WI38 (cell line): ENCODE results near the gene ADGRE3.

Source experiments
- H3K4me3 ChIP-seq: 2 replicates; pipeline ENCODE4 v1.5.1; 2011; ENCODE audit warnings: low read depth, mild to moderate bottlenecking, control low read depth, low read length
- CTCF ChIP-seq: IDR thresholded peaks from 2 replicates; pipeline ENCODE4 v1.5.1; 2012; ENCODE audit warnings: low read depth, mild to moderate bottlenecking, control low read depth, low read length

Gene ADGRE3

GRCh38 chr19:14576363-14576762, 98.3 kb downstream of the ADGRE3 start:
- H3K4me3 ChIP-seq, result no peak overlapping the region
- TF ChIP-seq CTCF, result no peak

DNA sequence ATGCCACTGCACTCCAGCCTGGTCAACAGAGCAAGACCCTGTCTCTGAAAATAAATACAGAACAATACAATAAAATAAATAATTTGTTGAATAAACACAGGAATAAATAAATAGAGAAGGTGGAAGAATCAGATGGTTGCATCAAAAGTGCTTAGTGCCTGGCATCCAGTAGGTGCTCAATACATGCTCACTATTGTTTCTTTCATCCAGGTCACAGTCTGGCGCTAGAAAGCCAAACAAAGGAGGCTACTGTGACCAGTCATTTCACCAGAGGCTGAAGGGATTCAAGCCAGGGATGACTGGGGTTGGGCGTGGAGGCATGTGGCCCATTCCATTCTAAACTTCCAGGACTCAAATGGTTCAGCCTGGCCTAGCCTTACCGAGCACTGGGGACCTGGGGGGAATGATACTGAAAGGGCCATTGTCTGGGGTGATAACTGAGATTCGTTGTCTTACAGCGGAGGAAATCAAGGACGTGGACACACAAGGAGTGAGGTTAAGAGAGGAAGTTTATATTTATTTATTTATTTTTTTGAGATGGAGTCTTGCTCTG, 99.1 kb downstream of the ADGRE3 start:
- no peak for TF ChIP-seq CTCF
- H3K4me3 ChIP-seq, result no peak overlapping the region

DNA sequence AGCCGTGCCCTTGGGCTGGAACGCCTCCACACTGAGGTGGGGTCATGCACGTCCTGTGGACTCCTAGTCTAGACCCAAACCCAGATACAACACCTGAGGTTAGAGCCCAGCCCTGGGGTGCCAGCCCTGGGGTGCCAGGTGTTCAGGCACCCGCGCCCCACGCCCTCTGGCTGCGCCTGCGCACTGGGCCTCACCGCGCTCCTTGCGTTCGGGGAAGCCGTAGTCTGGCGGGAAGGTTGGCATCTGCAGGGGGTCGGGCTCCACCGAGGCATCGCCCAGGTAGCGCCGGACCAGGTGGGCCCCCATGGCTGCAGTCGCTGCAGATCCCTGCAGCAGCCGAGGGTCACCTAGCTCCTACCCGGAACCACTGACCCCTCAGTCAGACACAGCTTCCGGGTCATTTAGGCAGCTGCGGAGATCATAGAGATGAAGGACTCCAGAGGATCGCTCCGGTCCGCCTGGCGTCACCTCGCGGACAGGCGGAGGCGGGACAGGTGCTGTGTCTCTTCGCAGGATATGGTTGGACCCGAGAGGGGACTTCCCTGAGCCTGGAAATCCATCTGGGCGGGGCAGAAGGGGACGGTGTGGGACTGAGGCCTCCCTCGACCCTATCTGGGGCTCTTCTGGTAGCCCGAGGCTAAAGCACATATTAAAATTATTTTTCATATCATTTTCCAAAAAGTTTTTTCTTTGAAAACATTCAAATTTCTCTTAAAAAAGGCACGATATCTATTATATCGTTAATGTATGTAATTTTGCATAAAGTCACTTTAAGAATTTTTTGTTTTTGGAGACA, 102.8 kb downstream of the ADGRE3 start, which contains the start of gene NDUFB7:
Gene NDUFB7, minus strand, starts transcription at position 372 of the 796 bp plus-strand sequence. Its CDS starts 66 bp downstream, at position 306.
- peak within 1 kb of the TSS; percentile 82 for H3K4me3 ChIP-seq
- peak; percentile 70 for TF ChIP-seq CTCF

DNA sequence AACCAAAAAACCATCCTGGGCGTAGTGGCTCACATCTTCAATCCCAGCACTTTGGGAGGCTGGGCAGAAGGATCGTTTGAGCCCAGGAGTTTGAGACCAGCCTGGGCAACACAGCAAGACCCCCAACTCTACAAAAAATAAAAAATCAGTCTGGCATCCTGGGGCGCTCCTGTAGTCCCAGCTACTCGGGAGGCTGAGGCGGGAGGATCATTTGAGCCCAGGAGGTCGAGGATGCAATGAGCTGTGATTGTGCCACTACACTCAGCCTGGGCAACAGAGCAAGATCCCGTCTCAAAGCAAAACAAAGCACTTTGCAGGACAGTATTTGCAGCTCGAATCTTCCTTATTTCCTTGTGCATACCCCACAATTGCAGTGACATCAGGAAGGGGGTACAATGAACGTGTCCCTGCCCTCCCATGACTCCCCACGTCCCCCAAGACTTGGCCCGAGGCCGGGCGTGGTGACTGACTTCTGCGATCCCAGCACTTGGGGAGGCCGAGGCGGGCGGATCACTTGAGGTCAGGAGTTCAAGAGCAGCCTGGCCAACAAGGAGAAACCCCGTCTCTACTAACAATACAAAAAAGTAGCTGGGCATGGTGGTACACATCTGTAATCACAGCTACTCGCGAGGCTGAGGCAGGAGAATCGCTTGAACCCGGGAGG, 103.6 kb downstream of the ADGRE3 start:
- peak overlapping the region; percentile 82 for H3K4me3 ChIP-seq
- TF ChIP-seq CTCF, result no peak
